NCI-H774 (cell line): ENCODE results near the gene ARL16.

Experiments
- DNase-seq: peaks from one replicate; lab custom pipeline; 2025; lab: John Stamatoyannopoulos, UW

ARL16 gene

DNA sequence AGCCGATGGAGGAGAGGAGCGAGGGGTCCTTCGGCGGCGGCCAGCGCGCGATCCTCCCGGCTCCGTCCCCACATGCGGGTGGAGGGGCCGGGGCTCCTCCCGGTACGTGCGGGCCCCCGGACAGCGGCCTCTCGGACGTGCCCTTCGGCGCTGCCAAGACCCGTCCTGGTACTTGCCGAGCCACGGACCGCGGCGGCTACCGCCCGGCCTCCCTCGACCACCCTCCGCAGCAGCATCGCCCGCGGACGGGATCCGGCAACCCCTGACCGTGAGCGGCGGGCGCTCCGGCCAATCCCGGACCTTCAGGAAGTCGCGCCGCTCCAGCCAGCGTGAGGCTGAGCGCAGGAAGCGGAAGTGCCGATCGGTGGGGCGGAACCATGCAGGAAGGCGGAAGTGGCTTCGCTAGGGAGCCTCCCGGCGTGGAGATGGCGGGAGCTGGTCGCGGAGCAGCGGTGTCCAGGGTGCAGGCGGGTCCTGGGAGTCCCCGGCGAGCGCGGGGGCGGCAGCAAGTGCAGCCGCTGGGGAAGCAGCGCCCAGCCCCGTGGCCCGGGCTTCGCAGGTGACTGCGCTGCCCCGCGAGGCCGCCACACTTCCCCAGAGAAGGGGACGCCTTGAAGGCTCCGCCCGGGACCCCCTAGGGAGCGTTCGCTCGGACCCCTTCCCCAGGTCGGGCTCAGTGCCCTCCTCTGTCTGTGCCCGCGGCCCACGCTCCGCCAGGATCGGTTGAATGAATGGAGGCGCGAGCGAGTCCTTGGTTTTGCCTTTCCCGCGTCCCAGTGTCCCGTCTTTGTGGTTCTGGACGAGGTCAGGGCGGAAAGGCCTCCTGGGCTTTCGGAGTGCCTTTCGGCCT is 17.0 kb downstream of the ARL16 start, which contains the start of the genes CCDC137 and OXLD1:
Gene CCDC137, plus strand, starts transcription at position 396 of the 850 bp plus-strand sequence. Its CDS starts 30 bp downstream, at position 426.
Gene OXLD1, minus strand, starts transcription at position 264 of the 850 bp plus-strand sequence. Its CDS starts 28 bp downstream, at position 236.
- DNase-seq: peak; percentile 99

DNA sequence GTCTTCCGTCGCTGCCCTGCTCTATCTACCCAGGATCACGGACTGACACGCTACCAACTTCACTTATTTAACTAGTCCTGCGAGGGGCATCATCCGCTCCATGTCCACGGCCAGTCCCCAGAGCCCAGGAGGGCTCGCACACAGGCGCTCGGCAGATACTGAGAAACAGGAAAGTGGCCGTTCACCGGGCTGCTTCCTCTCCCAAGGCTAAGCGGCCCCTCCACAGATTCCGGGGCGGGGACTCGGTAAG is 17.6 kb downstream of the ARL16 start:
- no peak for DNase-seq

- DNase-seq: no peak
These were observed 18.1 kb downstream of the ARL16 start for GRCh38 chr17:81665205-81666091.

DNA sequence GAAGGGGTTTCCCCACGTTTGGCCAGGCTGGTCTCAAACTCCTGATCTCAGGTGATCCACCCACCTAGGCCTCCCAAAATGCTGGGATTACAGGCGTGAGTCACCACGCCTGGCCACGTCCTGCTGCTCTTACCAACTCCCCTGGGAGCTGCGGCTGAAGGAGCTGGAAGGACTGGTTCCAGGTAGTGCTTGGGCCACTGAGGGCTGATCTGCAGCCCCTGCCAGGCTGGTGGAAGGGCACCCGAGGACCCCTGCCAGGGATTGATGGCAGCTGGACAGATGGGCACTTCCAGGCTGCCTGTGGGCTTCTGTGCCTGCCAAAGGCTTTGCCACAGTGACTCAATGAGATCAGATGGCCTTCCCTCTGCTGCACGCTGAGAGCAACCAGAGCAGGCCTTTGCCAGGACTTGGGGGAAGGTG is 19.5 kb downstream of the ARL16 start:
- no peak for DNase-seq

- no peak for DNase-seq
These were observed 21.6 kb downstream of the ARL16 start for GRCh38 chr17:81662002-81662401.

- DNase-seq: no peak
These were observed 23.2 kb downstream of the ARL16 start for GRCh38 chr17:81660441-81660840.

- DNase-seq: no peak
These were observed 24.6 kb downstream of the ARL16 start for GRCh38 chr17:81659038-81659437.

- DNase-seq: no peak
These were observed 26.8 kb downstream of the ARL16 start for GRCh38 chr17:81656835-81657234.

DNA sequence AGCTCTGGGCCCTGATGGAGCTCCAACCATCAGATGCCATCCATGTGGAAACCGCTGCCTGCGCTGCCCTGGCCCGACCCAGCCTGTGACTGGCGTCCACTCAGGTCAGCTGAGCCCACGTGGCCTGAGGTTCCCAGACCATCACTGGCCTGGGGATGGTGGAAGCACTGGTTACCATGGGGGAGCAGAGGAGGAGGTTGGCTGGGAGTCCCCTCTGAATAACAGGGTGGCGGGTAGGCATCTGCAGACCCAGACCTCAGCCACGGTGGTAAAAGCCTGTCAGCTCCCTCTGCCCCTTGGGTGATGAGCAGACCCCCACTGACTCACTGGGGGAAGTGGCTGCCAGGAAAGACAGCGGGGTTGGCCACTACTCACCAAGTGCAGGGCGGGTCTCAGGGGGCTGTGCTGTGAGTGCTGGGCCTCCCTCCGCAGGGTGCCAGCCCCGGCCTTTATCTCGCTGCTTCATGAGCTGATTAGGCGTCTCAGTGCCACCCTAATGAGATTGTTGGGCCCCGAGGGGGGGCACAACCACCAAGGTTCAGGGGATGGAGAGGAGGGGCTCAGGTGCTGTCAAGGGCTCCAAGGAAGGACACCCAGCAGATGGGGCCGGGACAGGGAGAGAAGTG is 27.4 kb downstream of the ARL16 start, which contains the start of gene PDE6G:
Gene PDE6G, minus strand, starts transcription at position 425 of the 626 bp plus-strand sequence. CDS start 3,237 bp downstream, outside the sequence.
- DNase-seq: no peak

DNA sequence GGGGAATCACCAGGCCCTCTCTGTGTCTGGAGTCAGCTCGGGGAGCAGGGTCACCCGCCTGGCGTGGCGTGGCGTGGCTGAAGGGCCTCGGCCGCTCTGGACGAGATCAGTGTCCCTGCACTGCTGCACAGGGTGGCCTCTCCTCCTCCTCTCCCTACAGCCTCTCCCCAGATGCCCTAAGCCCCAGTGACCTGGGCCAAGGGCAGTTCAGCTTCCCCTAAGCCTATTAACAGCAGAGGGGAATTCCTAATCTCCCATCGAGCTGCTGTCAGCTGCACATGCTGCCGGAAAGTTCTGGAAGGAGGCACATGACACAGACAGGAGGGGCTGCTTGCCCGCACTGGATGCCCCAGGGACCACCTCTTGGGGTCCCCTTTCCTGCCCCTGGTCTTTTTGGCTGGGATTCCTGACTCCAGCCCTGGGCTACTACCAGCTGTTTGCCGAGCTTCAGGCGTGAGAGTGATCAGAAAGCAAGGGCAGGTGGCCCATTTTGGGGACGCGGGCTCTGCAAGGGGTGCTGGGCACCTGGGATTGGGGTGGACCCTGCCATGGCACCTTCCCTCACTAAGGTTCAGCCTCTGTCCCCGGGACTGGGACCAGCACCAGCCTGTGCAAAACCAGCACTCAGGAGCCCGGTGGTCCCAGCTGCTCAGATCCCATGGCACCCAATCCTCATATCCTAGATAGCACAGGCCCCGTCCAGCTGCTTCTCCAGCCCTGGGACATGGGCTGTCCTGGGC is 28.0 kb downstream of the ARL16 start:
- no peak for DNase-seq

GRCh38 chr17:81652906-81653771 is 30.5 kb downstream of the ARL16 start:
- DNase-seq: no peak

GRCh38 chr17:81651692-81652091 is 31.9 kb downstream of the ARL16 start:
- DNase-seq: no peak

DNA sequence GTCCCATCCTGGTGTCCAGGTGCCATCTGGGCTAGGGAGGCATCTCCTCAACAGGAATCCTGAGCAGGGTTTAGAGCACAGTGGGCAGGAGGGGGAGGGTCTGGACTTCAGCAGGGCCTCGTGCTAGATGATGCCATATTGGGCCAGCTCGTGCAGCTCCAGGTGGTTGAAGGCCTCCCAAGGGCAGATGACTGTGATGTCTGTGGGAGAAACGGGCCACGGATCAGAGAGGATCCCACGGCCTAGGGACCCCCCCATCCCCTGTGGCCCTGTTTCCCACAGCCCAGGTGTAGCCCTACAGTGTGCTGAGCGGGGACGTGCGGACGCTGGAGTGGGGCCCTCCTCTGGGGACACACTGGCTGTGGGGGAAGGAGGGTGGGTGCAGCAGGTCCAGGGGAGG is 32.6 kb downstream of the ARL16 start:
- no peak for DNase-seq

DNA sequence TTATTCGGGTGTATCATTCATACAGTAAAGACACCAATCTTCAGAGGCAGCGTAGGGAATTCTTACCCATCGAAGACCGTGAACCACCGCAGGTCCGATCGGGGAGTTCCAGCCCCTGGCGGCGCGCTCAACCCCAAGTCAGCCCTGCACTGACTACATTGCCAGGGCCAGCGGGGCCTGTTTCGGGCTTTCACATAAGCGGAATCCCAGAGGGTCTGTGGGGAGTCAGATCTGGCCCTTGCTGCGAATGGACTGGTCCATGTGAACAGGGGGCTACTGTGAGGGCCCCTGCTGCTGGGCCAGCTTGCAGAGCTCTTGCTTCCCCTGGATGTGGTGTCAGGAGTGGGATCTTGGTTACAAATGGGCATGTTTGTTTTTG is 34.9 kb downstream of the ARL16 start:
- DNase-seq: no peak

GRCh38 chr17:81648013-81648706 is 35.4 kb downstream of the ARL16 start:
- no peak for DNase-seq

DNA sequence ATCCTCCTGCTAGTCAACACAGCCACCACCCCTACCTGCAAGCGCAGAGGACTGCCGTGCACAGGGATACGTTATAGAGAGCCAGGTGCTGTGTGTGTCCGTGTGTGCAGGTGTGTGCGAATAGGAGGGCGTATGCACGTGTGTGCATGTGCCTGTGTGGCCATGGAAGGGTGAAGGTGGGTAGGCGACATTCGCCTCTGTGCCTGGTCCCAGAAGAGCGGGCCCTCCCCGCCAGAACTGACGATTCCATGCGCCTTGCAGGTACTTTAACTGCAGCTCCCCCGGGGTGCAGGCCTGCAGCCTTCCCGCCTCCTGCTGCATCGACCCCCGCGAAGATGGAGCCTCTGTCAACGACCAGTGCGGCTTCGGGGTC is 36.0 kb downstream of the ARL16 start:
- no peak for DNase-seq

GRCh38 chr17:81646869-81647600 is 36.6 kb downstream of the ARL16 start:
- DNase-seq: no peak

- no peak for DNase-seq
These were observed 38.3 kb downstream of the ARL16 start for GRCh38 chr17:81644976-81645952.
